Activated CD8-positive, alpha-beta T cell treated with anti-CD3 and anti-CD28 coated beads for 36 hours (primary cell): ENCODE measurements around the gene KIF26B. TPM values are rescaled to one million over a fixed set of nuclear protein-coding genes. Genes with fewer than 3 reads are reported as not detected.

Experiments
- ATAC-seq: fragments of 200-7000 bp; cut with Tn5 transposase; one replicate; pipeline ENCODE4 v1.10.0; 2021; ENCODE audit warnings: mild to moderate bottlenecking, moderate library complexity
- CTCF ChIA-PET: fragments of 350-600 bp; sonication (Branson Sonifier 250); formaldehyde crosslinking; loops from one replicate; lab custom pipeline; 2021; ENCODE audit warnings: antibody characterized with exemption; lab: Charles Lee
- POLR2A ChIA-PET: fragments of 350-600 bp; sonication (Branson Sonifier 250); formaldehyde crosslinking; loops from one replicate; lab custom pipeline; 2021; ENCODE audit warnings: antibody characterized with exemption; lab: Charles Lee
- DNase-seq: peaks from one replicate; pipeline ENCODE4 v3.0.0-alpha.2; 2020
- H3K27ac Mint-ChIP-seq: one replicate; pipeline ENCODE4 v1.8.0; 2021; ENCODE audit warnings: mild to moderate bottlenecking, mixed read lengths
- H3K27me3 Mint-ChIP-seq: one replicate; pipeline ENCODE4 v1.8.0; 2021; ENCODE audit warnings: mixed read lengths
- H3K36me3 Mint-ChIP-seq: one replicate; pipeline ENCODE4 v1.8.0; 2021; ENCODE audit warnings: low read depth, mixed read lengths
- H3K4me1 Mint-ChIP-seq: one replicate; pipeline ENCODE4 v1.8.0; 2021; ENCODE audit warnings: low read depth, mixed read lengths
- H3K4me3 Mint-ChIP-seq: one replicate; pipeline ENCODE4 v1.8.0; 2021; ENCODE audit warnings: mild to moderate bottlenecking, moderate library complexity, mixed read lengths
- H3K9me3 Mint-ChIP-seq: one replicate; pipeline ENCODE4 v1.8.0; 2021; ENCODE audit warnings: mixed read lengths
- CTCF ChIP-seq: fragments of 200-600 bp; IDR thresholded peaks from one replicate; pipeline ENCODE4 v1.8.0; 2022; ENCODE audit warnings: antibody characterized with exemption, mild to moderate bottlenecking
- intact Hi-C: fragments of 100-400 bp; cut with micrococcal nuclease; formaldehyde crosslinking; loops from one replicate; pipeline ENCODE4 v1.10.0; 2022
- total RNA-seq, 2 experiments: library from RNA; stranded (reverse); gene quantifications; one replicate each; pipeline ENCODE4 v1.2.3, GENCODE V29; 2021

Gene KIF26B
- total RNA-seq, 2 experiments from 2014 or later: 0.16 TPM

- Mint-ChIP-seq H3K4me1 (peaks cover 2% of the 10 kb centered on the region), H3K27me3 (peaks cover 12% of the 10 kb centered on the region), H3K4me3 (no peak overlapping the region), H3K36me3 (no peaks in the 10 kb centered on the region), H3K27ac (no peak overlapping the region), H3K9me3 (peaks cover under 1% of the 10 kb centered on the region)
- intact Hi-C loops: no loop called here
- no peak for TF ChIP-seq CTCF
- ATAC-seq (no peak), DNase-seq (no peak)
- ChIA-PET CTCF (no interaction called here), POLR2A (interaction anchor here (0.6 kb wide), 1 partner anchor 177 kb away, joined by 3 read pairs; no protein-coding TSS in a partner anchor)
These were observed 46.4 kb downstream of the KIF26B start for GRCh38 chr1:245201201-245201600.

- peaks cover 12% of the 10 kb centered on the region for H3K27me3 Mint-ChIP-seq
- no peak for TF ChIP-seq CTCF
- intact Hi-C loops: no loop called here
- DNase-seq (no peak), ATAC-seq (no peak)
- peaks cover 2% of the 10 kb centered on the region for H3K4me1 Mint-ChIP-seq
- H3K27ac Mint-ChIP-seq: no peak overlapping the region
- peaks cover 5% of the 10 kb centered on the region for H3K9me3 Mint-ChIP-seq
- H3K4me3 Mint-ChIP-seq: no peak overlapping the region
- no peaks in the 10 kb centered on the region for H3K36me3 Mint-ChIP-seq
- ChIA-PET POLR2A (no interaction called here), CTCF (no interaction called here)
These were observed 47.0 kb downstream of the KIF26B start for GRCh38 chr1:245201827-245202226.

GRCh38 chr1:245205396-245205795, 50.6 kb downstream of the KIF26B start:
- Mint-ChIP-seq H3K27me3 (no peaks in the 10 kb centered on the region), H3K9me3 (peaks cover 12% of the 10 kb centered on the region), H3K4me1 (no peaks in the 10 kb centered on the region), H3K27ac (no peak overlapping the region), H3K4me3 (no peak overlapping the region), H3K36me3 (no peaks in the 10 kb centered on the region)
- intact Hi-C loops: no loop called here
- no peak for DNase-seq
- no peak for TF ChIP-seq CTCF
- CTCF ChIA-PET: no interaction called here
- no peak for ATAC-seq
- POLR2A ChIA-PET: no interaction called here

- CTCF ChIA-PET: no interaction called here
- no peaks in the 10 kb centered on the region for H3K36me3 Mint-ChIP-seq
- intact Hi-C loops: no loop called here
- ATAC-seq (no peak), DNase-seq (no peak)
- H3K27ac Mint-ChIP-seq: no peak overlapping the region
- POLR2A ChIA-PET: no interaction called here
- H3K4me1 Mint-ChIP-seq: no peaks in the 10 kb centered on the region
- TF ChIP-seq CTCF: no peak
- H3K4me3 Mint-ChIP-seq: no peak overlapping the region
- H3K27me3 Mint-ChIP-seq: no peaks in the 10 kb centered on the region
- H3K9me3 Mint-ChIP-seq: peaks cover 12% of the 10 kb centered on the region
These were observed 51.1 kb downstream of the KIF26B start for GRCh38 chr1:245205864-245206263.

GRCh38 chr1:245207056-245207638, 52.4 kb downstream of the KIF26B start:
- no peaks in the 10 kb centered on the region for H3K27me3 Mint-ChIP-seq
- POLR2A ChIA-PET: no interaction called here

More at GRCh38 chr1:245207056-245207638, 52.4 kb downstream of the KIF26B start:
- ATAC-seq (no peak), DNase-seq (no peak)
- Mint-ChIP-seq H3K36me3 (no peaks in the 10 kb centered on the region), H3K27ac (no peak overlapping the region), H3K9me3 (peaks cover 12% of the 10 kb centered on the region), H3K4me3 (no peak overlapping the region), H3K4me1 (no peaks in the 10 kb centered on the region)
- CTCF ChIA-PET: no interaction called here
- no peak for TF ChIP-seq CTCF
- intact Hi-C loops: no loop called here
